Osteocyte (in vitro differentiated cells): ENCODE measurements around the gene ADCY4. TPM values are rescaled to one million over a fixed set of nuclear protein-coding genes. Genes with fewer than 3 reads are reported as not detected.

Experiments
- DNase-seq: peaks from one replicate; pipeline ENCODE4 v3.0.0; 2021; ENCODE audit warnings: mixed read lengths; ENCODE audit not compliant: unreplicated experiment; ENCODE audit errors: extremely low spot score
- H3K27ac Mint-ChIP-seq: one replicate; pipeline ENCODE4 v1.8.0; 2021; ENCODE audit warnings: mild to moderate bottlenecking, mixed read lengths; ENCODE audit not compliant: unreplicated experiment
- H3K27me3 Mint-ChIP-seq: one replicate; pipeline ENCODE4 v1.8.0; 2021; ENCODE audit warnings: mixed read lengths; ENCODE audit not compliant: unreplicated experiment
- H3K36me3 Mint-ChIP-seq: one replicate; pipeline ENCODE4 v1.8.0; 2021; ENCODE audit warnings: mixed read lengths; ENCODE audit not compliant: unreplicated experiment
- H3K4me1 Mint-ChIP-seq: one replicate; pipeline ENCODE4 v1.8.0; 2021; ENCODE audit warnings: mixed read lengths; ENCODE audit not compliant: unreplicated experiment
- H3K4me3 Mint-ChIP-seq: one replicate; pipeline ENCODE4 v1.8.0; 2021; ENCODE audit warnings: mild to moderate bottlenecking, moderate library complexity, mixed read lengths; ENCODE audit not compliant: unreplicated experiment
- H3K9me3 Mint-ChIP-seq: one replicate; pipeline ENCODE4 v1.8.0; 2021; ENCODE audit warnings: mixed read lengths; ENCODE audit not compliant: unreplicated experiment
- total RNA-seq: library from RNA; stranded (reverse); gene quantifications from 2 replicates; pipeline ENCODE4 v1.2.1, GENCODE V29; 2021
- TF ChIP-seq, protein P1 (sequence below): fragments of 200-600 bp; sonication (generic); IDR thresholded peaks from 2 replicates; pipeline ENCODE4 v1.5.0; 2021; ENCODE audit warnings: antibody characterized with exemption, mild to moderate bottlenecking, moderate library complexity

Gene ADCY4
- total RNA-seq, 1 donor from 2014 or later, result 25.3 TPM

DNA sequence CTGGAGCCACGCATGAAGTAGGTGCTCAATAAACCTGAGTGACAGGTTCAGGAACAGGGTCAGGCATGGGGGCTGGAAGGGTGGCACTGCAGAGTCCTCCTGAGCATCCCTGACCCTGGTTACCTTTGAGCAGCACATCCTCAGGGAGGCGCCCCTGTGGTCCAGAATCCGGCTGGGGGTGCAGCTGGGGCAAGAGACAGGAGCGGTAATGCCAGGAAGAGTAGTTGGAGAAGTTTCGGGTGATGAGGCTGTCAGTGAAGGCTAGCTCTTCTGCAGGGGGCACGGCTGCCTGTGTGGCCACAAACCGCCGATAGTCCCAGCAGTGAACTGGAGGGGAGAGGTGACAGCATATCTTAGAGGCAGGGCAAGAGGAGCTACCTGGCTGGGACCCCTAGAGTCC is 65.5 kb downstream of the ADCY4 start:
- no peak for DNase-seq
- Mint-ChIP-seq H3K27ac (no peak overlapping the region), H3K27me3 (no peaks in the 10 kb centered on the region), H3K9me3 (no peaks in the 10 kb centered on the region), H3K4me1 (peaks cover 14% of the 10 kb centered on the region), H3K36me3 (peaks cover 9% of the 10 kb centered on the region), H3K4me3 (no peak overlapping the region)
- TF ChIP-seq, protein P1, sequence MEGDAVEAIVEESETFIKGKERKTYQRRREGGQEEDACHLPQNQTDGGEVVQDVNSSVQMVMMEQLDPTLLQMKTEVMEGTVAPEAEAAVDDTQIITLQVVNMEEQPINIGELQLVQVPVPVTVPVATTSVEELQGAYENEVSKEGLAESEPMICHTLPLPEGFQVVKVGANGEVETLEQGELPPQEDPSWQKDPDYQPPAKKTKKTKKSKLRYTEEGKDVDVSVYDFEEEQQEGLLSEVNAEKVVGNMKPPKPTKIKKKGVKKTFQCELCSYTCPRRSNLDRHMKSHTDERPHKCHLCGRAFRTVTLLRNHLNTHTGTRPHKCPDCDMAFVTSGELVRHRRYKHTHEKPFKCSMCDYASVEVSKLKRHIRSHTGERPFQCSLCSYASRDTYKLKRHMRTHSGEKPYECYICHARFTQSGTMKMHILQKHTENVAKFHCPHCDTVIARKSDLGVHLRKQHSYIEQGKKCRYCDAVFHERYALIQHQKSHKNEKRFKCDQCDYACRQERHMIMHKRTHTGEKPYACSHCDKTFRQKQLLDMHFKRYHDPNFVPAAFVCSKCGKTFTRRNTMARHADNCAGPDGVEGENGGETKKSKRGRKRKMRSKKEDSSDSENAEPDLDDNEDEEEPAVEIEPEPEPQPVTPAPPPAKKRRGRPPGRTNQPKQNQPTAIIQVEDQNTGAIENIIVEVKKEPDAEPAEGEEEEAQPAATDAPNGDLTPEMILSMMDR, result no peak

Other genes starting within 250 kb of the ADCY4 start
- gene PCK2, start 240.8 kb downstream of the ADCY4 start, total RNA-seq, result 66.0 and 75.1 TPM in 2 replicates
- gene DCAF11, start 220.3 kb downstream of the ADCY4 start, total RNA-seq, result 50.2 and 52.8 TPM in 2 replicates
- 1.2 and 1.9 TPM in 2 replicates for gene NRL, start 220.1 kb downstream of the ADCY4 start, total RNA-seq
- 0.63 and 0.73 TPM in 2 replicates for gene FITM1, start 204.4 kb downstream of the ADCY4 start, total RNA-seq
- gene PSME1, start 198.9 kb downstream of the ADCY4 start, total RNA-seq, result 154 and 156 TPM in 2 replicates
- gene EMC9, start 193.5 kb downstream of the ADCY4 start, total RNA-seq, result 13.6 and 15.6 TPM in 2 replicates
- 86.2 and 91.8 TPM in 2 replicates for gene PSME2, start 188.5 kb downstream of the ADCY4 start, total RNA-seq
- 65.9 and 66.5 TPM in 2 replicates for gene RNF31, start 187.6 kb downstream of the ADCY4 start, total RNA-seq
- gene IRF9, start 173.8 kb downstream of the ADCY4 start, total RNA-seq, result 58.9 and 62.5 TPM in 2 replicates
- gene REC8, start 163.0 kb downstream of the ADCY4 start, total RNA-seq, result 8.1 and 11.5 TPM in 2 replicates
- gene IPO4, start 146.3 kb downstream of the ADCY4 start, total RNA-seq, result 34.6 and 36.5 TPM in 2 replicates
- gene TM9SF1, start 139.6 kb downstream of the ADCY4 start, total RNA-seq, result 69.5 and 81.8 TPM in 2 replicates
- not detected in 2 replicates for gene TSSK4, start 129.4 kb downstream of the ADCY4 start, total RNA-seq
- 38.1 and 45.3 TPM in 2 replicates for gene CHMP4A, start 121.6 kb downstream of the ADCY4 start, total RNA-seq
- 23.8 and 25.4 TPM in 2 replicates for gene MDP1, start 119.0 kb downstream of the ADCY4 start, total RNA-seq
- gene NEDD8, start 102.7 kb downstream of the ADCY4 start, total RNA-seq, result 158 and 164 TPM in 2 replicates
- 61.7 and 68.7 TPM in 2 replicates for gene GMPR2, start 102.1 kb downstream of the ADCY4 start, total RNA-seq
- 69.2 and 75.7 TPM in 2 replicates for gene TINF2, start 92.4 kb downstream of the ADCY4 start, total RNA-seq
- 2.1 and 2.3 TPM in 2 replicates for gene TGM1, start 71.9 kb downstream of the ADCY4 start, total RNA-seq
- 26.1 and 30.8 TPM in 2 replicates for gene RABGGTA, start 63.5 kb downstream of the ADCY4 start, total RNA-seq
- 24.6 and 27.0 TPM in 2 replicates for gene DHRS1, start 35.3 kb downstream of the ADCY4 start, total RNA-seq
- gene NOP9, start 35.2 kb downstream of the ADCY4 start, total RNA-seq, result 27.8 and 28.2 TPM in 2 replicates
- not detected in 2 replicates for gene CIDEB, start 27.1 kb downstream of the ADCY4 start, total RNA-seq
- gene LTB4R2, start 24.9 kb downstream of the ADCY4 start, total RNA-seq, result 12.5 and 14.9 TPM in 2 replicates
- gene LTB4R, start 23.6 kb downstream of the ADCY4 start, total RNA-seq, result 10.0 and 11.3 TPM in 2 replicates
- gene RIPK3, start 4.9 kb upstream of the ADCY4 start, total RNA-seq, result 0.78 and 1.3 TPM in 2 replicates
- gene NFATC4, start 33.1 kb upstream of the ADCY4 start, total RNA-seq, result 197 and 223 TPM in 2 replicates
- gene NYNRIN, start 63.9 kb upstream of the ADCY4 start, total RNA-seq, result 39.6 and 40.2 TPM in 2 replicates
- gene CBLN3, start 94.6 kb upstream of the ADCY4 start, total RNA-seq, result 5.5 and 6.1 TPM in 2 replicates
- 59.9 and 60.9 TPM in 2 replicates for gene KHNYN, start 94.9 kb upstream of the ADCY4 start, total RNA-seq
- 53.9 and 54.6 TPM in 2 replicates for gene SDR39U1, start 107.7 kb upstream of the ADCY4 start, total RNA-seq
- gene CMA1, start 173.2 kb upstream of the ADCY4 start, total RNA-seq, result not detected in 2 replicates
- gene CTSG, start 241.2 kb upstream of the ADCY4 start, total RNA-seq, result not detected in 2 replicates